HL-60/S4 treated with phorbol 12-myristate 13-acetate at 8.2 ng/mL for 4 days and 3 days (cell line): Measurements from ENCODE around the gene PREX1.

Source experiments
- in situ Hi-C: fragments of 300-500 bp; cut with MboI; formaldehyde crosslinking; loops from 2 replicates; pipeline ENCODE4 v1.15.0; 2022; ENCODE audit warnings: low sequenced_read_pairs

Gene PREX1

DNA sequence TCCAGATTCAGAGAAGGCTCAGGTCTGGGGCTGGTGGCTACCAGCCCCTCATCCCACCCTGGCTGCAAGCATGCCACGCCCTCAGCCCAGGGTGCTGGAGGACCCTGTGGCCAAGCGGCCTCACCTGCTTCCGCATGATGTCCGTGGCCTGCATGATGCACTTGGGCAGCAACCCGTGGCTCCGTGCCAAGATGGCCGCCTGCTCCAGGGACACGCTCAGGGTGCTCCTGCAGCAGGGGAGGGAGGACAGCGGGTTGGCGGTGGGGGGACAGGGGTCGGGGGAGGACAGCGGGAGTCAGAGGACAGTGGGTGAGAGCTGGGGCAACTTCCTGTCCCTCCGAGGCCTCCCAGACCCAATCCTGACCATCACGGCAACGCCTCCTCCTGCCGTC lies 200.1 kb downstream of the PREX1 start:
- in situ Hi-C loops: no loop called here

DNA sequence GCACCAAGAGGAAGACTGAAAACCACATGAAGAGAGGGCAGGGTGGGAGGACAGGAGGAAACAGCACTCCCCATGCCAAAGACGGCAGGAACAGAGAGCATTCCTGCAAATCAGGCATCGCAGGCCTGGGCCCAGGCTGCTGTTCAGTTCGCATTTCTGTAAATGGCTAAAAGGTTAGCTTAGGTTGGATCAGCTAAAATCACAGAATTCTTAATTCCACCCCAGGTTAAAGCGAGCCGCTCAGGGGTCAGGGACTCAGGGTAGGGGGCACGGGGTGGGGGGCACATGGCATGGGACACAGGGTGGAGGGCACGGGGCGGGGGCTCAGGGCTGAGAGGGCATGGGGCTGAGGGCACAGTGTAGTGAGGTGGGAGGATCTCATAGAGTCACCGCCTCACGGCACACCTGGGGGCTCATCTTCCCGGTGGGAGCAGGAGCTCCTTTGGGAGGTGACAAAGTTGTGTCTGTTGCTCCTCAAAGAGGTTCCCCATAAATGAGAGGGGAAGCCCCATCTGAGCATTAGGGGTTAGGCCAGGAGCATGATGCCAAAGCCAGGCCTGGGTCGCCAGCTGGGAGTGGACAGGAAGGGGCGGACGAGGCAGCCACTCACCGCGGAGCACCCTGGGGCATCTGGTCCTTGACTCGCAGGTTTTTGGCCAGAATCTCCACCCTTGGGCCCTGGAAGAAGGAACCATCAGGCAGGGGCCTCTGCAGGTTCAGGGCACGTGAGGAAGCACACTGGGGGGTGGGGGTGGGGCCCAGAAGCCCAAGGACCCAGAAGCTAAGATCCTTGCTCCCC lies 200.7 kb downstream of the PREX1 start:
- in situ Hi-C loops: no loop called here

DNA sequence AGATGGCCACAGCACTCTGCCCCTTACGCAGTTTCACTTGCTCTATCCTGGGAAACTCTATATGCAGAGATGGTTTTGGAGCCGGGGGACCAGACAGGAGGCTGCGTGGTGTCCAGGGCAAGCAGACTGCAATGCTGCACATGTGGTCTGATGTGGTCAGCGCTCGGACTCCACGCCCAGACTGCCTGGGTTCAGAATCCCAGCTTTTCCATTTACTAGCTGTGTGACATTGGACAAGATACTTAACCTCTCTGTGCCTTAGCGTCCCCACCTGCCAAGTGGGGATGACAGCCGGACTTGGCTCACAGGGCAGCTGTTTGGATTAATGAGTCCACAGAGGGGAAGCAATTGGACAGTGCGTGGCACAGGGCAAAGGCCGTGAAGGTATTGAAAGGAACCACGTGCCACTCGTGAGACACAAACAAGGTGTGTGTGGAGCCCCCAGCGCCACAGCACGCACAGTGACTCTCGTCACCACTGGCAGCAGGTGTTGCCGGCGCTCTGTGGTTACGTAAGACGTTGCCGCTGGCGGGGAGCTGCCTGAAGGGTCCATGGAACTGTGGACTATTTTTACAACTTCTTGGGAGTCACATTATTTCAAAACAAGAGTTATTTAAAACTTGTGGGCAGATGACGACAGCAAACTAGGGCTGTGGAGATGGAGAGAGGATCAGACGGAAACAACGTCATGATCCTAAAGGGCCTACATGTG lies 201.4 kb downstream of the PREX1 start:
- in situ Hi-C loops: no loop called here

DNA sequence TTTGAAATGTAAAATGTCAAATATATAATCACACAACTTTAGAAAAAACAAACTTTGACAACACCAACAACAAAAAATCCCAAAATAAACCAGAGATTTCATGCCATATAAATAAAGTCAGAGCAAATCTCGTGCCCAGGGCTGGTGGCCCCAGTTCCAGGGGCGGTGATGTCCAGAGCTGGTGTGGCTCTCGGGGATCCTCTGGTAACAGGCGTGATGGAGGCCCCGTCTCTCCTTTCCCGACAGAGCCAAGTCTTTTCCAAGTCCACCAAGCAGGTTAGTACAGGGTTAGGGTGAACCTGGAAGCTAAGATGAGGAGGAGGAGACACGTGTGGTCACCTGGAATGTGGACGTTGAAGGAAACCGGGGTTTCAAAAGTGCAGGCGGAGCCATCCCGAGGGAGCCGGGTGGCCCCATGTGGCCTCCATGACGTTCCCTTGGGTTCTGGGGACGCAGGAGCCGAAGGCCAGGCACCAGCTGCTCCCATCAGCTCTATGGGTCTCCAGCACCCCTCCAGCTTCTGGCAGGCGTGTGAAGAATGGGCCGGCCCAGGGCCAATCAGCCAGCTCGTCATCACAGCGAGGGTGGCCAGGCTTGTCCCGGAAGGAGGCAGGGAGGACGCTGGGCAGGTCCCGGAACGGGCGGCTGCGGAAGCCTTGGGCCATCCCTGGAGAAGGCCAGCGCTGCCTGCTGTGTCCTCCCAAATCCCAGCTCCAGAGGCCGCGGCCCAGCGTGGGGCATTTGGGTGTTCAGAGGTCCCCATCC lies 202.5 kb downstream of the PREX1 start:
- in situ Hi-C loops: no loop called here

DNA sequence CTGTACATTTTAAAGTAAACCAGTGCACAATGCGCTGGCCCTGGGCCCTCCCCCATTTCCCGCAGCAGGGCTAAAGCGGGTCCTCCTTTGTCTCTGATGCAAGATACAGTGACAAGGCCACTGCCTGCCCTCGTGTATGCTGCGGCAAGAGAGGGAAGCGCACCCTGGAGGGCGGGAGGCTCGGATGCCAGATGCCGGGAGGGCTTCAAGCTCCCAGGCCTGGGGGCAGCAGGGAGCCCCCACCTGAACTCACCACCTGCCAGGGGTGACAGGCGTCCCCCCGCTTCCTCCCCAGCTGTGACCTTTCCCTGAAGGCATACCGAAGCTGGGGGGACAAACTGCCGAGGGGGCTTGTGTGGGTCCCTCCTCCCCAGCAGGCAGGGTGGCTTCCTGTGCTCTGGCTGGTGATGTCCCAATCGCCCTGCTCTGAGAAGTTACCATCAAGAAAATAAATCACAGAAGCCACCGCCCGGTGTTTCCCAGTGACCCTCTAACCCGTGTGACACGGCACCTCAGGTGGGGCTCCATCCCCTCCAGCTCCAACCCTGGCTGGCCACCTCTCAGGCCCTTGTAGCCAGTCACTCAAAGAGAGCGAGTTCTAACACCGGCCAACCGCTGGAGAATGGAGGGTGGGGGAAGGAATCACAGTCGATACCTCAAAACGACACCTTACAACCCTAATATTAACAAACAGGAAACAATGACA lies 203.3 kb downstream of the PREX1 start:
- in situ Hi-C loops: no loop called here

DNA sequence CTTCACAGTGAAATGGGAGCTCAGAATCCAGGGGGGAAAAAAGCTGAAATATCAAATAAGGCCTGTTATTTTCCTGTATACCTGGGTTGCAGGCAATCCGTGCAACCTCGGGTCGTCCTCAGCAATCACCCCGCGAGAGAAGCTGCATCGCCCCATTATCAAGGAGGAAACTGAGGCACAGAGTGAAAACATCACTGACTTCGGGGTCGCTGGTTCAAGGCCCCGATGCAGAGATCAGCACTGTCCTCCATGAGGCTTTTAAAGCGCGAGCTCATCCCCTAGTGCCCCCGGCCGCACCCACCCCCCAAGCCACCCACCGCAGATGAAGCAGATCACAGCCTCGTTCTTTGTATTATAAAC lies 203.9 kb downstream of the PREX1 start:
- in situ Hi-C loops: no loop called here

DNA sequence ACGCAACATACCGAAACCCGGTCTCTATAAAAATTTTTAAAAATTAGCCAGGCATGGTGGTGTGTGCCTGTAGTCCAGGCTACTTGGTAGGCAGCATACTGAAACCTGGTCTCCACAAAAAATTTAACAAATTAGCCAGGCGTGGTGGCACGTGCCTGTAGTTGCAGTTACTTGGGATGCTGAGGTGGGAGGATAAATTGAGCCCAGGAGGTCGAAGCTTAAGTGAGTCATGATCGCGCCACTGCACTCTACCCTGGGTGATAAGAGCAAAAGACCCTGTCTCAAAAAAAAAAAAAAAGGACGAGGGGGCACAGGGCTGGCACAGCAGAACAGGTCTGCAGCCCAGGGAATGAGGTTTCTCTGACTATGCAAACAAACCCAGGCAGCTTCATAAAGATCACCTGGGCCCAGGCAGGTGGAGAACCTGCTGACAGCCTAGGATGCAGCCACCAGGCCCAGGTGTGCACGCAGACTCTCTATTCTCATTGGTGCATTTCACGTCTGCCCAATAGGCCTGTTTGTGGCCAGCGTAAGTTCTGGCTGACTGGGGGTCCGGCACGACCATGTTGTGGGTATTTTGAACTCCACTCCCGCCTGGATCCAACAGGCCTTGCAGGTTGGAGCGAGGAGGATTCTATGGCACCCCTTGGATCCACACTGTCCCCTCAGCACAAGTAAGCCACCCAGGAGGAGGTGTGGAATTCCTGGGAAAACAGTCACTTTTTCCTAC lies 204.5 kb downstream of the PREX1 start:
- in situ Hi-C loops: no loop called here

DNA sequence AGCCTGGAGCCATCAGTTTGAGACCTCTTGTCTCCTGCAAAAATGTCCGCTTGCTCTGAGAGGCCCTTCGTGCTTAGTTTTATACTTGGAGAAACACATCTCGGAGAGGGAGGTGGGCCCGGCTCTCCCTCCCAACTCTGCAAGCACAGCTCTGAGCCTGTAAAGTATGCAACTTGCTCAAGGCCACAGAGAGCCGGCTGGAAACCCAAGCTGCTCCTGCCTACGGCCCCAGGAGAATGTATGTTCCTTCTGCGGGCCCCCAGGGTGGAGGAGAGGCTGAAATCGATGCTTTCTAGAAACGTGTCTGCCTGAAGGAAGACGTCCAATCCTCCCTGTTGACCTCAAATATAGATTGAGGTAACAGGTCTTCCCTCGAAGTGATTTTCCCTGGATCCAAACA lies 205.4 kb downstream of the PREX1 start:
- in situ Hi-C loops: no loop called here

DNA sequence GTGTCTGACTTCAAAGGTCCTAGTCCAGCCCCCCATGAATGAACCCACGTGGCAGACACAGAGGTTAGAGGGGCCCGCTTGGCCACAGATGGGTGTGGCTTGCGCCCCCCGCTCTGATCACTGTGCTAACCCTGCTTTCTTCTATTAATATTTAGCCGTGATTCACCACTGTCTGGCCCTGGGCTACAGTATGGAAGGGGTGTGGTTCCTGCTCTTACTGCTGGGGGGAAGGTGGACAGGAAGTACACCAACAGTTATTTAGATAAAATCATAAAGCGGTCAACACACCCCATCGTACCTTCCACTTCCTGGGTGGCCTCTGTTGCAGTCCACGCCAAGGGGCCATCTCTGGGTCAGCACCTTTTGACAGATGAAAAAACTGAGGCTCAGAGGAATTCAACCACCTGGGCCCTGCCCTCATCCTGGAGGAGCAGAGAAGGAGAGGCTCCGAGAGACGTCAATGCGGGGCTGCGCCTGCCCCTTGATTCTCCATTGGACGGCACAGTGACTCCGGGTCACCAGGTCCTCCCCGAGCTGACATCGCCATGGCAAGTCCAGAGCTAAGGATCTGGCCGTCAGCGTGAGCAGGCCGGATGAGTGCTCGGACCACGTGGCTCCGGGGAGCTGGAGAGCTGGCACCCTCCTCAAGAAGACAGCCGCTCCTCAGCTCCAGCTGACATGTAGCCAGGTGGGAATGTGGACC lies 206.3 kb downstream of the PREX1 start:
- in situ Hi-C loops: no loop called here

DNA sequence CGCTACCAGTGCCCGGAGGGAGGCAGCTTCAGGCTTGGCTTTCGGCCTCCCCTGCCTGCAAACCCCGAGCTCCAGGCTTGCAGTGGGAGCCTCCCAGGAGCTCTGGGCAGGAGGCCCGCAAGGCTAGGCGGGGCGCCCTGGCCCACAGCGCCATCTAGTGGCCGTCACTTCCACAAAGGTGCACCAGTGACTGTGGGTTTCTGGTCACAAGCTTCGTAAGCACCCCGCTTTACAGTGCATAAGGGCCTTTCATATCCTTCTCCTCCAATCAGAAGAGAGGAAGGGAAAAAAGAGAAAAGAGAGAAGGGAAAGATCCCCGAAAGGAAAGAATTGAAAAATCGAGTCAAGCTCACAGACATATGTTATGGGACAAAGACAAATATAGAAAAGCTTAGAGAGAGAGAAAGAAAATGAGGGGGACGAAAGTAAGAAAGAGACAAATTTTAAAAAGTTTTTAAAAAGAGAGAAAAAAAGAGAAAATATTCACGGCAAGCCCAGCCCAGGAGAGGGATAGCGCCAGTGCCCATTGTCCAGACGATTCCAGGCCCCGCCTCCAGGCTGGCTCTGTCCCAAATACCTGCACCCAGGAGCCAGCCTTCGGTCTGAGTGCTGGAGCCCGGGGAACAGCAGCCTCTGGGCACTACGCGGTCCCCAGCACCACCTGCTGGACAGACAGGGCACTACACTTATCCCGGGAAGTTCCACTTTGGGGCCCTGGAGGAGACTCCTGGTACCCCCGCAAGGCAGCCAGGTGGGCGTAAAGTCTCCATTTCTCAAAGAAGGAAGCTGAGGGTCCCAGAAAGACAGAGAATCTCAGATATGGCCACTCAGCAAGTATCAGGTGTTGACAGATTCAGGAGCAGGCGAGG lies 207.1 kb downstream of the PREX1 start:
- in situ Hi-C loops: no loop called here

DNA sequence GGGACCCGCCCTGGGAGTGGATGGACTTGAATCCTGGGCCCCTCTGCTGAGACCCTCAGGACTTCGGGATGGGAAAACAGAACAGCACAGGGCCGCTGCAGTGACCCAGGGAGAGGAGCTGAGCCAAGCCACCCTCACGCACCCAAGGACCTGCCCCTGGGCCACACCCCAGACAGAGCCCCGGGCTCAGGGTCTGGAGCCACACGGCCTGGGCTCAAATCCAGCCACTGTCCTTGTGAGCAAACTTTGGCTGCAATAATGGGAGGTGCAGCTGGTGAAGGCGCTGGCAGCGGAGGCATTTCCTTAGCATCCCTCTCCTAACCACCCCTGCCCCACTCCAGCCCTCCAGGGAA lies 207.7 kb downstream of the PREX1 start:
- in situ Hi-C loops: no loop called here

DNA sequence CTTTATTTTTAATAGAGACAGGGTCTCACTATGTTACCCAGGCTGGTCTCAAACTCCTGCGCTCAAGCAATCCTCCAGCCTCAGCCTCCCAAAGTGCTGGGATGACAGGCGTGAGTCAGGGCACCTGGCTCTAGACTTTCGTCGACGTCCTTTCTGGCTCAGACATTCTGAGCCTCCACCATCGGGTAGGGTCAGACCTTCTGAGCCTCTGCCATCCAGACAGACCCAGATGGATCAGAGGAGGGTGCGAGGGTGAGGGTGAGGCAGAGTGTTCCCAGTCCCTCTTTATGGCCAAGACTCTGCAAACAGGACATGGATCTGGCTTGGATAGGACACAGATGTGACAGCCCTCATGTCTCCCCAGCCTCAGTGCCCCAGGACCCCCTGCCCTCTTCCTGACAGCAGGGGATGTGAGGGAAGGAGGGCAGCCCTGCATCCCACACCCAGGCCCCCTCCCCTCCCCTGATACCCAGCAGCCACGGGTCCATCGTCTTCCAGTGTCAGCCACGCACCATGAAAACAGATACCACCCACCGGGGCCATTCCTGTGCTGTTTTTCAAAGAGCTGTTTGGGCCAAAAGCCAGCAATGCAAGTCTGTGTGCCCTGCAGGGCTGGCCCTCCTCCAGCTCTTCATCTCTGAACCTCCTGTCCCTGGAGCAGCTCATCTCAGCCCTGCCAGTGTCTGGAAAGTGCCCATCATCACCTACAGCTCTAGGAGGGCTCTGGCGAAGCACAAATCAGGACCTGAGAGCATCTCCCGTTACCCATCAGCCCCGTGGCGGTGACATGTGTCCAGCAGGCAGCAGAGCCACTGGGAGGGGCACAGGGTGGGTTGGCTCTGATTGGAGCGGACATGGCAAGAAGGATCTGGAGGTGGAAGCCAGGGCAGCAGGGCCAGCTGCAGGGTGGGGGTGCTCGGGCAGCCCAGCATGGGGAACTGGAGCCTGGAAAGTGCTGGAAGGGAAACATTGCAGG lies 208.4 kb downstream of the PREX1 start:
- in situ Hi-C loops: loop anchor here (5.0 kb wide), 1 partner anchor 947 kb away; no protein-coding TSS in a partner anchor

DNA sequence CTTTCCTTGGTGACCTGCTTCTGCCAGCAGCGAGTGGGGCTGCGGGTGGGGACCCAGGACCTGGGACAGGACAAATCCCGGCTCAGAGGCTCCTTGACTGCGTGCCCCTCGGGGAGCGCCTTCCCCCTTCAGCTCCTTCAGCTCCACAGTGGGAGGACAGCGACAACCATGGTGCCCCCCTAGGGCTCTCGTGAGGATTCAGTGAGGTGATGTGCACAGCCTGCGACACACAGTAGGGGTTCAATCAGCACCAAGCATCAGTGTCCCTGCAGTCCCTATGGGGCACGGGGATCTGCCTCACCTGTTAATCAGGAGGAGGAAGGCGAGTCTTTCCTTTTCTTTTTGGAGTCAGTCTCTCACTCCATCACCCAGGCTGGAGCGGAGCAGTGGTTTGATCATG lies 209.2 kb downstream of the PREX1 start:
- in situ Hi-C loops: loop anchor here (5.0 kb wide), 1 partner anchor 946 kb away; no protein-coding TSS in a partner anchor

DNA sequence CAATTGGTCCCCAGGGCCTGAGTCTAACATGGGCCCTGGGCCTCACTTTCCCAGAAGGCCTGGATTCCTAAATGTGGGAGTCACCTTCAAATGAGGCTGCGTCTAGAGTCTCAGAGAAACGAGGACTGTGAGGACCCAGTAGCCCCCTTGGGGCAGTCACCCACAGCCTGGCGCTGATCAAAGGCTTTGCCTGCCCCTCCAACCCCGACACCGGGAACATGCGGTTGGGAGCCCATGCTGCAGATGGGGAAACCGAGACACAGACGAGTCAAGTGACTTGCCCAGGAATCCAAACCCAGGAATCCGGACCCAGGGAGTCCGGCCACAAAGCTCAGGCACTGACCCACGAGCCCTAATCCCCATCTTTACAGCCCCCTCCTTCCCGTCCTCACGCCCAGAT lies 209.7 kb downstream of the PREX1 start:
- in situ Hi-C loops: loop anchor here (5.0 kb wide), 1 partner anchor 946 kb away; no protein-coding TSS in a partner anchor

DNA sequence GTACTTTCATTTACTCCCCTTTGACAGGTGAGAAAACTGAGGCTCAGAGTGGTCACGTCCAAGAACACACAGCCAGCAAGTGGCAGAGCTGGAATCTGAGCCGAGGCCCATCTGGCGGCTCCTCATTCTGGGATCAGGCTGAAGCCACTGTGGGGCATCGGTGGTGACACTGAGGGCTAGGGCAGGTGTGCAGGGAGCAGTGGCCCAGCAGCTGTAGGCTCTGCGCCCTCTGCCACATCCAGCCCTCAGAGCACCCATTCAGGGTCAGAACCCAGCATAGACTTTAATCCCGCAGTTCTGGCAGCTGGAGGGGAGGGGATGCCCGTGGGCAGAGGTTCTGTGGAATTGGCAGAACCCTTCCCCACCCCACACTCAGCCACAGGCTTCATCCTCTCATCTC lies 210.3 kb downstream of the PREX1 start:
- in situ Hi-C loops: loop anchor here (5.0 kb wide), 1 partner anchor 945 kb away; no protein-coding TSS in a partner anchor

DNA sequence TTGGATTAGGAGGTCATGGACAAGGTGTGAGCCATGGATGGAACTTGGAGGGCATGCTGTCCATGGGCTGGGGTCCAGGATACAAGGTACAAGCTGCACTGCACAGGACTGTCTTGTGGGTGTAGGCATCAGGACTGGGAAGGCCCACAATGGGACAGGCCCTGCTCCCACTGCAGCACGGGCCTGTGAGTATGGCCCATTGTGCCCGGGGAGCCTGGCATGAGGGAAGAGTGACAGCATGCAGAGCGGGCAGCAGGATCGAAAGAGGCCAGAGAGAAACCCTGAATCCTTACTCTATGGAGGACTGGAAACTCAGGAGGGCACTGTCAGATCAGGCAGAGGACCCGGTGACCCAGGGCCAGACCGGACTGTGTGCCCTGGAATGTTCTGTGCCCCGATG lies 211.3 kb downstream of the PREX1 start:
- in situ Hi-C loops: loop anchor here (5.0 kb wide), 1 partner anchor 944 kb away; no protein-coding TSS in a partner anchor

DNA sequence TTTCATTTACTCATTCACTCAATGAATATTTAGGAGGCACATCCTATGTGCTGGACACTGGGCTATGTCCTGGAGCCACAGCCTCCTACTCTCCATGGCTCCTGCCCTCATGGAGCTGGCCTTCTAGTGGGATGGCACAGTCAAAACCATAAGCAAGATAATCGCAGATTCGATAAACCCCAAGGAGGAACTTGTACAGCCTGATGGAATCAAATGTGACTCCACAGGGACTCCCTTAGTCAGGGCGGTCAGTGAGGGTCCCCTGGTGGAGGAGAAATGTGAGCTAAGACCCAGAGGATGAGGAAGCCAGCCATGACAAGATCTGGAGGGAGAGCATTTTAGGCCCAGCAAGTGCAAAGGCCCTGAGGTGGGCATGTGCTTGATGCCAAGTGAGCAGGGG lies 211.9 kb downstream of the PREX1 start:
- in situ Hi-C loops: loop anchor here (5.0 kb wide), 1 partner anchor 944 kb away; no protein-coding TSS in a partner anchor
